Keratinocyte (primary cell): ENCODE results near the gene C2CD3. TPM values are rescaled to one million over a fixed set of nuclear protein-coding genes. Genes with fewer than 3 reads are reported as not detected.

Experiments used
- DNase-seq: peaks from one replicate; pipeline ENCODE4 v3.0.0-alpha.2; 2011; ENCODE audit warnings: low read depth, missing footprints, low spot score
- FAIRE-seq: peaks from 2 replicates; lab custom pipeline; 2011; peaks lifted over from hg19 to GRCh38; lab: Jason Lieb, UNC
- H2AFZ ChIP-seq: 2 replicates; pipeline ENCODE4 v1.6.0; 2012; ENCODE audit warnings: low read length, control low read depth, inconsistent platforms; ENCODE audit not compliant: control insufficient read depth
- H3K27ac ChIP-seq: 2 replicates; pipeline ENCODE4 v1.5.1; 2011; ENCODE audit warnings: low read length; ENCODE audit not compliant: control insufficient read depth, insufficient read depth
- H3K27me3 ChIP-seq: 3 replicates; pipeline ENCODE4 v1.6.0; 2011; ENCODE audit warnings: low read length; ENCODE audit not compliant: control insufficient read depth, insufficient read depth; ENCODE audit errors: extremely low read depth
- H3K36me3 ChIP-seq, 2 experiments: 2 replicates in 1 of 2; 3 replicates in 1 of 2; pipeline ENCODE4 v1.5.1; 2011; ENCODE audit warnings: low read length in 2 of 2, mild to moderate bottlenecking in 1 of 2; ENCODE audit not compliant: control insufficient read depth in 2 of 2, insufficient read depth in 2 of 2; ENCODE audit errors: extremely low read depth in 1 of 2
- H3K4me1 ChIP-seq: 3 replicates; pipeline ENCODE4 v1.5.1; 2011; ENCODE audit warnings: low read length; ENCODE audit not compliant: control insufficient read depth, insufficient read depth; ENCODE audit errors: extremely low read depth
- H3K4me2 ChIP-seq: 3 replicates; pipeline ENCODE4 v1.6.0; 2011; ENCODE audit warnings: low read depth, low read length; ENCODE audit not compliant: control insufficient read depth, insufficient read depth; ENCODE audit errors: extremely low read depth
- H3K4me3 ChIP-seq, 3 experiments: fragments of 200-600 bp in 1 of 3; sonication (generic) in 1 of 3; 2 replicates in 2 of 3; 3 replicates in 1 of 3; pipeline ENCODE4 v1.5.1; 2011 to 2016; ENCODE audit warnings: low read length in 3 of 3, mild to moderate bottlenecking in 3 of 3, control low read depth in 2 of 3, inconsistent platforms in 1 of 3, low read depth in 1 of 3, mixed read lengths in 1 of 3, mixed run types in 1 of 3, moderate library complexity in 1 of 3; ENCODE audit not compliant: control insufficient read depth in 2 of 3, insufficient read depth in 2 of 3; ENCODE audit errors: extremely low read depth in 1 of 3
- H3K79me2 ChIP-seq: 2 replicates; pipeline ENCODE4 v1.6.0; 2012; ENCODE audit warnings: low read length; ENCODE audit not compliant: control insufficient read depth, insufficient read depth
- H3K9ac ChIP-seq: 3 replicates; pipeline ENCODE4 v1.6.0; 2011; ENCODE audit warnings: low read length; ENCODE audit not compliant: control insufficient read depth, insufficient read depth; ENCODE audit errors: extremely low read depth
- H3K9me1 ChIP-seq: 3 replicates; pipeline ENCODE4 v1.6.0; 2011; ENCODE audit warnings: low read length; ENCODE audit not compliant: control insufficient read depth, insufficient read depth; ENCODE audit errors: extremely low read depth
- H3K9me3 ChIP-seq: 2 replicates; pipeline ENCODE4 v1.5.1; 2012; ENCODE audit warnings: low read depth, low read length; ENCODE audit not compliant: control insufficient read depth
- H4K20me1 ChIP-seq: 3 replicates; pipeline ENCODE4 v1.6.0; 2011; ENCODE audit warnings: low read length; ENCODE audit not compliant: control insufficient read depth, insufficient read depth; ENCODE audit errors: extremely low read depth
- CTCF ChIP-seq, 3 experiments: IDR thresholded peaks in 1 of 3; conservative IDR thresholded peaks in 1 of 3; optimal IDR thresholded peaks in 1 of 3; 2 replicates in 2 of 3; 3 replicates in 1 of 3; pipeline versions ENCODE3 to v1.5.1; 2011; ENCODE audit warnings: low read length in 3 of 3, mild to moderate bottlenecking in 3 of 3, moderate library complexity in 2 of 3, control low read depth in 1 of 3, inconsistent platforms in 1 of 3; ENCODE audit not compliant: insufficient read depth in 2 of 3; ENCODE audit errors: extremely low read depth in 1 of 3
- EZH2 ChIP-seq: IDR thresholded peaks from one replicate; pipeline ENCODE4 v1.6.1; 2012; ENCODE audit warnings: inconsistent platforms, mild to moderate bottlenecking, low read length, moderate library complexity
- dilution Hi-C: fragments of 300-500 bp; cut with MboI; formaldehyde crosslinking; loops from one replicate; pipeline ENCODE4 v1.7.0; 2020; ENCODE audit warnings: low sequenced_read_pairs; ENCODE audit not compliant: extremely low pct_ligation_motif_present
- polyA plus RNA-seq, 5 experiments: library from polyadenylated mRNA; depleted of rRNA in 3 of 5; stranded (reverse) in 3 of 5; stranded (forward) in 1 of 5; unstranded in 1 of 5; fragments of >200 nt; gene quantifications; 1 replicate in 1 of 5; 2 replicates in 3 of 5; 3 replicates in 1 of 5; pipeline versions ENCODE4 v1.2.1 to v1.2.3, GENCODE V29; 2011 to 2012; ENCODE audit warnings: missing spikeins in 2 of 5, low read depth in 1 of 5, low replicate concordance in 1 of 5

The C2CD3 gene
- polyA plus RNA-seq, 1 donor (not counting 4 experiments of a cell fraction or from before 2014, with no cell fraction given) = 9.8 TPM

DNA sequence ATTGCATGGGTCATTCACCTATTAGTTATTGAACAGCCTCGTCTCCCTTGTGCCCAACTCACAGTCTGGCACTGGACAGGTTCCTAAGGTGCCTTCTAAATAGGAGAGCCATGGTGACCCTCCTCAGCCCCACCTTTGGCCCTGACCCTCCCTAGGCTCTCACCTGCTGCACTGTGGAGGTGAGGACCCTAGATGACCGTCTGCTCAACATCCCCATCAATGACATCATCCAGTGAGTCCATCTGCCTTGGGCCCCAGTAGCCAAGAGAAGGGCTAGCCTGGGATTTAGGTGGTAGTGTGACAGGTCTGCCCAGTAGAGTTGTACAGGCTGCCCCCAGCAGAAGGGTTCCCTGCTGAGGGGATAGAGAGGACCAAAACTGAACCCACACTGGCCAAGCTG lies 201.7 kb downstream of the C2CD3 start:
- FAIRE-seq (no peak), DNase-seq (no peak)
- no peaks in the 10 kb centered on the region for H4K20me1 ChIP-seq
- no peaks in the 10 kb centered on the region for H3K36me3 ChIP-seq
- no peaks in the 10 kb centered on the region for H3K9me1 ChIP-seq
- no peaks in the 10 kb centered on the region for H3K9me3 ChIP-seq
- H3K4me1 ChIP-seq = peaks cover 4% of the 10 kb centered on the region
- no peak overlapping the region for H3K27ac ChIP-seq
- H3K79me2 ChIP-seq = no peaks in the 10 kb centered on the region
- no peak overlapping the region for H2AFZ ChIP-seq
- dilution Hi-C loops = no loop called here
- no peak overlapping the region for H3K4me3 ChIP-seq
- TF ChIP-seq CTCF (optimal IDR thresholded peaks at IDR 0.05 in 1 of 3, IDR thresholded peaks at IDR 0.05 in 1 of 3, conservative IDR thresholded peaks at IDR 0.05 in 1 of 3; ENCODE audit: extremely low read depth in 1 of 3, insufficient read depth in 2 of 3, low read length in 3 of 3) (no peak), EZH2 (no peak)
- no peaks in the 10 kb centered on the region for H3K27me3 ChIP-seq
- H3K4me2 ChIP-seq = no peak overlapping the region
- no peak overlapping the region for H3K9ac ChIP-seq

DNA sequence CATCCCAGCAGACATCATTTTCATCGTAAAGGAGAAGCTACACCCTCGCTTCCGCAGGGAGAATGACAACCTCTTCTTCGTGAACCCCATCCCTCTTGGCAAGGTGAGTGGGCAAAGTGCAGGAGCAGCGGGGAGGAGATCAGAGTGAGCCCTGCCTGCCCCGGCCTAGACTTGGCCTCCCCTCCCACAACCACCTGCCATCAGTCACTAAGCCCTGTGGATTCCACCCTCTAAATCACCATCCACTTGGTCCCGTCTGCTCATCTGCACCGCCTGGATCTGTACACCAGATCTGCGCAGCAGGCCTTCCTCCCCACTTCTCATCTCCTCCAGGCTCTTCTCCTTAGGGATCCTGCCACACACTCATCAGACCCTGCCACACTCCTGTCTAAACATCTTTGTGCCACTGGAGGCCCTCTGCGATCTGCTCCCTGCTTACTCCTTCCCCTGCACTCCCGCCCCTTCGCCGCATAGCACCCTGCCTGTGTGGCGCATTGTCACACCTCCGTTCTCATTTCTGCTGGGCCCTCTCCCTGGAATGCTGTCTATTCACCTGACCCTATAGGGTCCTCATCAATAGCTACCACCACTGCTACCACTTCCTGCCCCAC lies 202.3 kb downstream of the C2CD3 start:
- H3K4me3 ChIP-seq = no peak overlapping the region
- H3K27ac ChIP-seq = no peak overlapping the region
- H3K9ac ChIP-seq = no peak overlapping the region
- H3K4me1 ChIP-seq = no peaks in the 10 kb centered on the region
- no peak for TF ChIP-seq EZH2
- no peak for TF ChIP-seq CTCF (optimal IDR thresholded peaks at IDR 0.05 in 1 of 3, IDR thresholded peaks at IDR 0.05 in 1 of 3, conservative IDR thresholded peaks at IDR 0.05 in 1 of 3; ENCODE audit: extremely low read depth in 1 of 3, insufficient read depth in 2 of 3, low read length in 3 of 3)
- H3K9me1 ChIP-seq = no peaks in the 10 kb centered on the region
- H3K79me2 ChIP-seq = no peaks in the 10 kb centered on the region
- H4K20me1 ChIP-seq = no peaks in the 10 kb centered on the region
- no peak overlapping the region for H3K4me2 ChIP-seq
- dilution Hi-C loops = no loop called here
- FAIRE-seq = no peak
- DNase-seq = no peak
- no peak overlapping the region for H2AFZ ChIP-seq
- H3K27me3 ChIP-seq = no peaks in the 10 kb centered on the region
- no peaks in the 10 kb centered on the region for H3K9me3 ChIP-seq
- H3K36me3 ChIP-seq = no peaks in the 10 kb centered on the region
